Measurements from ENCODE around the gene BAD. TPM values are rescaled to one million over a fixed set of nuclear protein-coding genes. Genes with fewer than 3 reads are reported as not detected.

Gene BAD
- total and polyA plus RNA-seq, 2 of the 13 experiments (the other 11 are each of a cell fraction or from before 2014, with no cell fraction given) = 17.9 to 28.5 TPM

DNA sequence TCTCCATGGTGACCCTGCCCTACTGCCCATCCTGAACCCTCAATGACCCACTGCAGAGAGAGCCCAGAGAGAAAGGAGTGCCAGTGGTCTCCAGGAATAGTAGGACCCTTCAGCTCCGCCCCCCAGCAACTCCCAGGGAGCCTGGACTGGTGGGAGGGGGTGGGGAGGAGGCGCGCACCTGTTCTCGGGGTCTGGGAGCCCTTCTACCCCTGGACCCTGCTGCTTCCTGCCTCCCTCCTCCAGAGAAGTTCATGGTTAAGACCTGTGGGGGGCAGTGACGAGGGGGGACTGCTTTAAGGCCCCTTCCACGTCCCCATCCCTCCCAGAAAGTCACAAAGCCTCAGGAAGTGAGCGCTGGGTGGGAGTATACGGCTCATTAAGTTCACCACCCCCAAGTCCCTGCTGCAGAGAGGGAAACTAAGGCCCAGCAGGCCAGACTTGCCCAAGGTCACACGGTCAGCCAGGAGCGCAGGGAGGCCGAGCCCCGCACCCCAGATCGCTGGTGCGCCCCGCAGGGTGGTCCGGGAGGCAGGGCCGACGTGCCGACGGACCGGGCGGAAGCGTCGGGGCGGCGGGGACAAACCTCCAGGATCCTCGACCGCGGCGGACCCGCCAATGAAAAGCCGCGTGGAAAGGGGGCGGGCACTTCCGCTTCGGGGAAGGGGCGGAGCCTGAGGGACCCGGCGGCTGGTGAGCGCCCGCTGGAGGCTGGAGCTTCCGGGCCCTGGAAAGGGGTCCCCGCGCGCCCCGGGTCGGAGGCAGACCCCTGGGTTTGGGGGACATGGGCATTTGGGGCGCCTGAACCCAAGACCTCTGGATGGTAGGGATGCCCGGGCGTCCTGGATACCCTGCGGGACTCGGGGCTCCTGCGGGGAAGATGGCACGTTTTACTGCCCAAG, 58.6 kb downstream of the BAD start, which contains the start of the genes NUDT22 and TRPT1 (continued):
- TF ChIP-seq, protein P1, sequence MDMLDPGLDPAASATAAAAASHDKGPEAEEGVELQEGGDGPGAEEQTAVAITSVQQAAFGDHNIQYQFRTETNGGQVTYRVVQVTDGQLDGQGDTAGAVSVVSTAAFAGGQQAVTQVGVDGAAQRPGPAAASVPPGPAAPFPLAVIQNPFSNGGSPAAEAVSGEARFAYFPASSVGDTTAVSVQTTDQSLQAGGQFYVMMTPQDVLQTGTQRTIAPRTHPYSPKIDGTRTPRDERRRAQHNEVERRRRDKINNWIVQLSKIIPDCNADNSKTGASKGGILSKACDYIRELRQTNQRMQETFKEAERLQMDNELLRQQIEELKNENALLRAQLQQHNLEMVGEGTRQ (IDR thresholded peaks at IDR 0.05; ENCODE audit: low read depth, low read length) = no peak
- TF ChIP-seq, protein P1 (CRISPR knock-in tag; IDR thresholded peaks at IDR 0.05; ENCODE audit: borderline replicate concordance) = no peak; the same call in 1 of the 2 replicates
- TF ChIP-seq ZNF547 (CRISPR knock-in tag; IDR thresholded peaks at IDR 0.05) = no peak; the same call in 1 of the 2 replicates
- TF ChIP-seq, protein P2, sequence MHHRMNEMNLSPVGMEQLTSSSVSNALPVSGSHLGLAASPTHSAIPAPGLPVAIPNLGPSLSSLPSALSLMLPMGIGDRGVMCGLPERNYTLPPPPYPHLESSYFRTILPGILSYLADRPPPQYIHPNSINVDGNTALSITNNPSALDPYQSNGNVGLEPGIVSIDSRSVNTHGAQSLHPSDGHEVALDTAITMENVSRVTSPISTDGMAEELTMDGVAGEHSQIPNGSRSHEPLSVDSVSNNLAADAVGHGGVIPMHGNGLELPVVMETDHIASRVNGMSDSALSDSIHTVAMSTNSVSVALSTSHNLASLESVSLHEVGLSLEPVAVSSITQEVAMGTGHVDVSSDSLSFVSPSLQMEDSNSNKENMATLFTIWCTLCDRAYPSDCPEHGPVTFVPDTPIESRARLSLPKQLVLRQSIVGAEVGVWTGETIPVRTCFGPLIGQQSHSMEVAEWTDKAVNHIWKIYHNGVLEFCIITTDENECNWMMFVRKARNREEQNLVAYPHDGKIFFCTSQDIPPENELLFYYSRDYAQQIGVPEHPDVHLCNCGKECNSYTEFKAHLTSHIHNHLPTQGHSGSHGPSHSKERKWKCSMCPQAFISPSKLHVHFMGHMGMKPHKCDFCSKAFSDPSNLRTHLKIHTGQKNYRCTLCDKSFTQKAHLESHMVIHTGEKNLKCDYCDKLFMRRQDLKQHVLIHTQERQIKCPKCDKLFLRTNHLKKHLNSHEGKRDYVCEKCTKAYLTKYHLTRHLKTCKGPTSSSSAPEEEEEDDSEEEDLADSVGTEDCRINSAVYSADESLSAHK (CRISPR knock-in tag; IDR thresholded peaks at IDR 0.05; ENCODE audit: borderline replicate concordance) = no peak
- TF ChIP-seq ZNF280D (CRISPR knock-in tag; IDR thresholded peaks at IDR 0.05) = no peak; the same call in 1 of the 2 replicates
- TF ChIP-seq ZNF234 (CRISPR knock-in tag; conservative IDR thresholded peaks at IDR 0.05) = no peak
- TF ChIP-seq POGK (CRISPR knock-in tag; conservative IDR thresholded peaks at IDR 0.05) = peak; percentile 53; the same call in 1 of the 2 replicates
- peak; percentile 59; the same call in 1 of the 2 replicates for TF ChIP-seq YEATS4 (CRISPR knock-in tag; IDR thresholded peaks at IDR 0.05; ENCODE audit: borderline replicate concordance)
- TF ChIP-seq, protein P3, sequence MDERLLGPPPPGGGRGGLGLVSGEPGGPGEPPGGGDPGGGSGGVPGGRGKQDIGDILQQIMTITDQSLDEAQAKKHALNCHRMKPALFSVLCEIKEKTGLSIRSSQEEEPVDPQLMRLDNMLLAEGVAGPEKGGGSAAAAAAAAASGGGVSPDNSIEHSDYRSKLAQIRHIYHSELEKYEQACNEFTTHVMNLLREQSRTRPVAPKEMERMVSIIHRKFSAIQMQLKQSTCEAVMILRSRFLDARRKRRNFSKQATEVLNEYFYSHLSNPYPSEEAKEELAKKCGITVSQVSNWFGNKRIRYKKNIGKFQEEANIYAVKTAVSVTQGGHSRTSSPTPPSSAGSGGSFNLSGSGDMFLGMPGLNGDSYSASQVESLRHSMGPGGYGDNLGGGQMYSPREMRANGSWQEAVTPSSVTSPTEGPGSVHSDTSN (CRISPR knock-in tag; IDR thresholded peaks at IDR 0.05) = no peak
- no peak for TF ChIP-seq ZNF782 (CRISPR knock-in tag; IDR thresholded peaks at IDR 0.05; ENCODE audit: borderline replicate concordance)
- TF ChIP-seq NFE2 (CRISPR knock-in tag; IDR thresholded peaks at IDR 0.05) = no peak
- TF ChIP-seq HNRNPK (IDR thresholded peaks at IDR 0.05; ENCODE audit: low read depth, low read length, poor library complexity, severe bottlenecking) = no peak
- TF ChIP-seq RAD21 (CRISPR knock-in tag; IDR thresholded peaks at IDR 0.05) = no peak
- no peak for TF ChIP-seq CENPX (CRISPR knock-in tag; IDR thresholded peaks at IDR 0.05)
- no peak; the same call in 1 of the 2 replicates for TF ChIP-seq PRMT3 (CRISPR knock-in tag; IDR thresholded peaks at IDR 0.05; ENCODE audit: borderline replicate concordance, low read depth)
